HepG2 (cell line): ENCODE results near the gene PELI3. TPM values are rescaled to one million over a fixed set of nuclear protein-coding genes. Genes with fewer than 3 reads are reported as not detected.
A peak's percentile ranks its signal among the peaks of the same experiment; 100 is the strongest.

Experiments
- BRCA1 ChIP-seq: sonication (generic); formaldehyde crosslinking; IDR thresholded peaks from 2 replicates; pipeline ENCODE4 v1.4.0; 2020; ENCODE audit warnings: missing genetic modification reagents
- CC2D1A ChIP-seq: sonication (generic); formaldehyde crosslinking; IDR thresholded peaks from 2 replicates; pipeline ENCODE4 v1.8.1; 2023; ENCODE audit warnings: mild to moderate bottlenecking, missing genetic modification reagents
- CENPX ChIP-seq: sonication (generic); formaldehyde crosslinking; IDR thresholded peaks from 2 replicates; pipeline ENCODE4 v1.9.0; 2021; ENCODE audit warnings: mild to moderate bottlenecking, missing genetic modification reagents, moderate library complexity
- FOXK2 ChIP-seq: fragments of 450-650 bp; IDR thresholded peaks from 2 replicates; pipeline ENCODE4 v1.6.1; 2016
- JUND ChIP-seq: sonication (generic); formaldehyde crosslinking; IDR thresholded peaks from 2 replicates; pipeline ENCODE4 v1.8.0; 2022; ENCODE audit warnings: mild to moderate bottlenecking, missing genetic modification reagents
- KDM1A ChIP-seq: IDR thresholded peaks from 2 replicates; pipeline ENCODE4 v1.6.1; 2016; ENCODE audit warnings: missing compliant biosample characterization
- LCORL ChIP-seq, 2 experiments: fragments of 450-650 bp in 1 of 2; sonication (generic) in 1 of 2; formaldehyde crosslinking in 1 of 2; IDR thresholded peaks; 2 replicates each; pipeline versions ENCODE4 v1.5.0 to v1.6.1; 2017 to 2020; ENCODE audit warnings: antibody characterized with exemption in 1 of 2, missing genetic modification reagents in 1 of 2
- MATR3 ChIP-seq: sonication (generic); formaldehyde crosslinking; IDR thresholded peaks from 2 replicates; pipeline ENCODE4 v1.4.0; 2020; ENCODE audit warnings: missing genetic modification reagents
- MEIS1 ChIP-seq: sonication (generic); formaldehyde crosslinking; IDR thresholded peaks from 2 replicates; pipeline ENCODE4 v1.9.0; 2021; ENCODE audit warnings: mild to moderate bottlenecking, missing genetic modification reagents, moderate library complexity, borderline replicate concordance
- MNT ChIP-seq: fragments of 450-650 bp; IDR thresholded peaks from 2 replicates; pipeline ENCODE4 v1.6.1; 2016
- MYC ChIP-seq: sonication (generic); formaldehyde crosslinking; IDR thresholded peaks from 2 replicates; pipeline ENCODE4 v1.9.0; 2021; ENCODE audit warnings: missing genetic modification reagents, borderline replicate concordance
- NR2F2 ChIP-seq: IDR thresholded peaks from 2 replicates; pipeline ENCODE4 v1.6.1; 2012; ENCODE audit warnings: low read depth, inconsistent platforms, borderline replicate concordance
- PAWR ChIP-seq: sonication (generic); formaldehyde crosslinking; IDR thresholded peaks from 2 replicates; pipeline ENCODE4 v1.4.0; 2020; ENCODE audit warnings: missing genetic modification reagents, mild to moderate bottlenecking, borderline replicate concordance
- PCBP2 ChIP-seq: fragments of 200-400 bp; formaldehyde crosslinking; optimal IDR thresholded peaks from 2 replicates; pipeline ENCODE3; 2018; ENCODE audit warnings: low read length, low read depth; ENCODE audit not compliant: poor library complexity, severe bottlenecking
- PHF5A ChIP-seq: IDR thresholded peaks from one replicate; pipeline ENCODE4 v1.6.1; 2018; ENCODE audit warnings: low read depth, missing genetic modification reagents; ENCODE audit not compliant: unreplicated experiment
- SRSF1 ChIP-seq: fragments of 200-400 bp; formaldehyde crosslinking; optimal IDR thresholded peaks from 2 replicates; pipeline ENCODE3; 2017; ENCODE audit warnings: mild to moderate bottlenecking, low read depth, low read length, moderate library complexity
- TBL1XR1 ChIP-seq: fragments of 150-350 bp; IDR thresholded peaks from 2 replicates; pipeline ENCODE4 v1.6.1; 2014; ENCODE audit warnings: borderline replicate concordance, low read length; ENCODE audit not compliant: partially characterized antibody
- YEATS2 ChIP-seq: sonication (generic); formaldehyde crosslinking; IDR thresholded peaks from 2 replicates; pipeline ENCODE4 v1.4.0; 2020; ENCODE audit warnings: missing genetic modification reagents, borderline replicate concordance
- ZFP37 ChIP-seq: sonication (generic); formaldehyde crosslinking; IDR thresholded peaks from 2 replicates; pipeline ENCODE4 v1.4.0; 2020; ENCODE audit warnings: missing genetic modification reagents, borderline replicate concordance
- ZNF18 ChIP-seq: sonication (generic); formaldehyde crosslinking; IDR thresholded peaks from 2 replicates; pipeline ENCODE4 v1.8.0; 2022; ENCODE audit warnings: mild to moderate bottlenecking, missing genetic modification reagents; ENCODE audit not compliant: insufficient replicate concordance
- ZNF20 ChIP-seq: sonication (generic); formaldehyde crosslinking; IDR thresholded peaks from 2 replicates; pipeline ENCODE4 v1.4.0; 2020; ENCODE audit warnings: mild to moderate bottlenecking, moderate library complexity, missing genetic modification reagents
- ZNF335 ChIP-seq: sonication (generic); formaldehyde crosslinking; IDR thresholded peaks from 2 replicates; pipeline ENCODE4 v1.4.0; 2020; ENCODE audit warnings: missing genetic modification reagents
- ZNF703 ChIP-seq: sonication (generic); formaldehyde crosslinking; IDR thresholded peaks from 2 replicates; pipeline ENCODE4 v1.5.1; 2020; ENCODE audit warnings: missing genetic modification reagents, mild to moderate bottlenecking, moderate library complexity, borderline replicate concordance
- ZNF710 ChIP-seq: sonication (generic); formaldehyde crosslinking; IDR thresholded peaks from 2 replicates; pipeline ENCODE4 v1.5.0; 2020; ENCODE audit warnings: mild to moderate bottlenecking, missing genetic modification reagents, borderline replicate concordance
- polyA plus RNA-seq, 8 experiments: library from polyadenylated mRNA; depleted of rRNA in 3 of 8; stranded (reverse) in 7 of 8; unstranded in 1 of 8; fragments of >200 nt; fragmentation: Illumina TruSeq in 4 of 8; extraction: Trizol in 4 of 8; gene quantifications; 2 replicates each; pipeline versions ENCODE4 v1.2.1 to v1.2.3, GENCODE V29; 2011 to 2016; ENCODE audit warnings: low read depth in 4 of 8, missing spikeins in 1 of 8, mixed read lengths in 1 of 8; ENCODE audit not compliant: insufficient read depth in 1 of 8
- total RNA-seq, 5 experiments: library from RNA; depleted of rRNA; stranded (reverse); fragments of >200 nt; fragmentation: Illumina TruSeq; extraction: Trizol; gene quantifications; 2 replicates each; pipeline ENCODE4 v1.2.3, GENCODE V29; 2016; ENCODE audit warnings: low read depth in 1 of 5

PELI3 gene
- total and polyA plus RNA-seq, 2 of the 13 experiments (the other 11 are each of a cell fraction or from before 2014, with no cell fraction given): 2.0 to 4.0 TPM

- TF ChIP-seq ZNF710 (CRISPR knock-in tag) (no peak), PHF5A (CRISPR knock-in tag) (peak; percentile 37), ZNF20 (CRISPR knock-in tag) (no peak), MATR3 (CRISPR knock-in tag) (no peak), SRSF1 (peak; percentile 59), ZNF335 (peak; percentile 100), TBL1XR1 (no peak), ZFP37 (CRISPR knock-in tag) (no peak; the same call in 1 of the 2 replicates), PAWR (CRISPR knock-in tag) (no peak), CENPX (CRISPR knock-in tag) (no peak), LCORL (IDR thresholded peaks at IDR 0.05) (peak; percentile 63; the same call in 1 of the 2 replicates), LCORL (CRISPR knock-in tag; IDR thresholded peaks at IDR 0.05) (peak; percentile 64), MYC (CRISPR knock-in tag) (peak; percentile 73; the same call in 1 of the 2 replicates), ZNF703 (CRISPR knock-in tag) (no peak; the same call in 1 of the 2 replicates), BRCA1 (CRISPR knock-in tag) (no peak), YEATS2 (CRISPR knock-in tag) (peak; percentile 72), FOXK2 (0 out of 2 replicates have a peak, but pooled peaks have one; percentile 11), CC2D1A (CRISPR knock-in tag) (no peak), NR2F2 (peak; percentile 77), KDM1A (CRISPR knock-in tag) (no peak), MEIS1 (CRISPR knock-in tag) (no peak), MNT (no peak; the same call in 1 of the 2 replicates), PCBP2 (no peak), ZNF18 (CRISPR knock-in tag) (peak; percentile 71), JUND (CRISPR knock-in tag) (peak; percentile 66)
These were observed 27.9 kb upstream of the PELI3 start, which contains the start of gene MRPL11 (continued) for GRCh38 chr11:66438504-66439466.
